GM12878 (cell line): ENCODE results near the gene ZDHHC7. TPM values are rescaled to one million over a fixed set of nuclear protein-coding genes. Genes with fewer than 3 reads are reported as not detected.

Experiments used
- ATAC-seq: fragments of 200-7000 bp; cut with Tn5 transposase; 3 replicates; pipeline ENCODE4 v1.9.1; 2020; ENCODE audit warnings: mild to moderate bottlenecking, moderate library complexity
- BruUV-seq: library from RNA; stranded (reverse); fragments of 400-500 nt; replicated peaks from 2 replicates; lab custom pipeline; 2021; lab: Mats Ljungman, UMichigan
- CTCF ChIA-PET: fragments of 300-600 bp; sonication (Branson Sonifier 250); formaldehyde crosslinking; extraction: SDS; loops from one replicate; lab custom pipeline; 2021; ENCODE audit warnings: inconsistent platforms; lab: Yijun Ruan, JAX
- POLR2A ChIA-PET: fragments of 350-600 bp; formaldehyde crosslinking; extraction: SDS; loops from one replicate; lab custom pipeline; 2021; ENCODE audit warnings: inconsistent platforms; lab: Charles Lee
- RAD21 ChIA-PET: fragments of 300-600 bp; sonication (Branson Sonifier 250); formaldehyde crosslinking; loops from one replicate; lab custom pipeline; 2023; ENCODE audit warnings: antibody characterized with exemption; ENCODE audit not compliant: unreplicated experiment; lab: Charles Lee
- SMC1A ChIA-PET: fragments of 300-600 bp; sonication (Branson Sonifier 250); formaldehyde crosslinking; loops from one replicate; lab custom pipeline; 2023; ENCODE audit not compliant: unreplicated experiment, uncharacterized antibody; lab: Charles Lee
- DNase-seq: peaks from one replicate; pipeline ENCODE4 v3.0.0-alpha.2; 2011; ENCODE audit warnings: low read depth, low spot score
- FAIRE-seq: peaks from 3 replicates; lab custom pipeline; 2011; peaks lifted over from hg19 to GRCh38; lab: Jason Lieb, UNC
- H2AFZ ChIP-seq: 2 replicates; pipeline ENCODE4 v1.6.0; 2011; ENCODE audit warnings: low read depth, low read length, control low read depth; ENCODE audit not compliant: control insufficient read depth
- H3K27ac ChIP-seq: 2 replicates; pipeline ENCODE4 v1.5.1; 2011; ENCODE audit warnings: control low read depth; ENCODE audit not compliant: control insufficient read depth, insufficient read depth
- H3K27me3 ChIP-seq, 2 experiments: replicated peaks in 1 of 2; 2 replicates each; pipeline versions ENCODE4 v1.6.0 to v1.6.1; 2011; ENCODE audit warnings: low read length in 1 of 2; ENCODE audit not compliant: control insufficient read depth in 2 of 2, insufficient read depth in 2 of 2
- H3K36me3 ChIP-seq, 2 experiments: 2 replicates each; pipeline ENCODE4 v1.5.1; 2011; ENCODE audit warnings: low read length in 1 of 2; ENCODE audit not compliant: control insufficient read depth in 2 of 2, insufficient read depth in 2 of 2
- H3K4me1 ChIP-seq: 2 replicates; pipeline ENCODE4 v1.6.1; 2011; ENCODE audit warnings: mild to moderate bottlenecking, low read length, moderate library complexity, mixed read lengths; ENCODE audit not compliant: control insufficient read depth, insufficient read depth
- H3K4me2 ChIP-seq: 2 replicates; pipeline ENCODE4 v1.6.0; 2011; ENCODE audit warnings: control low read depth; ENCODE audit not compliant: control insufficient read depth, insufficient read depth
- H3K4me3 ChIP-seq: fragments of 200-600 bp; sonication (generic); 2 replicates; pipeline ENCODE4 v1.5.1; 2016
- H3K79me2 ChIP-seq: 2 replicates; pipeline ENCODE4 v1.6.0; 2011; ENCODE audit warnings: low read length; ENCODE audit not compliant: control insufficient read depth, insufficient read depth
- H3K9ac ChIP-seq: 2 replicates; pipeline ENCODE4 v1.8.0; 2011; ENCODE audit warnings: low read length, control low read depth, mixed read lengths; ENCODE audit not compliant: control insufficient read depth, insufficient read depth
- H3K9me3 ChIP-seq: replicated peaks from 3 replicates; pipeline ENCODE4 v1.5.1; 2011; ENCODE audit warnings: mild to moderate bottlenecking, low read length; ENCODE audit not compliant: control insufficient read depth, insufficient read depth
- H4K20me1 ChIP-seq: 2 replicates; pipeline ENCODE4 v1.6.0; 2011; ENCODE audit not compliant: control insufficient read depth, insufficient read depth
- ASH2L ChIP-seq: fragments of 300-600, 200-600 bp; sonication (generic); IDR thresholded peaks from 2 replicates; pipeline ENCODE4 v1.6.1; 2017; ENCODE audit warnings: low read depth, mild to moderate bottlenecking, borderline replicate concordance
- BCL11A ChIP-seq: IDR thresholded peaks from 2 replicates; pipeline ENCODE4 v1.6.1; 2011; ENCODE audit warnings: low read depth, low read length
- CBFB ChIP-seq: IDR thresholded peaks from 2 replicates; pipeline ENCODE4 v1.6.1; 2016; ENCODE audit warnings: antibody characterized with exemption, low read depth
- CEBPZ ChIP-seq: fragments of 150-350 bp; IDR thresholded peaks from 2 replicates; pipeline ENCODE4 v1.6.1; 2016; ENCODE audit warnings: low read depth, low read length
- JUNB ChIP-seq: IDR thresholded peaks from 2 replicates; pipeline ENCODE4 v1.6.1; 2016; ENCODE audit warnings: antibody characterized with exemption, mild to moderate bottlenecking
- NFYB ChIP-seq: IDR thresholded peaks from 2 replicates; pipeline ENCODE4 v1.6.1; 2011; ENCODE audit warnings: low read depth, mild to moderate bottlenecking, low read length, improper control_type of control experiment, moderate library complexity; ENCODE audit not compliant: insufficient read depth
- NR2F1 ChIP-seq: fragments of 450-650 bp; conservative IDR thresholded peaks from 2 replicates; pipeline ENCODE4 v1.6.1; 2017; ENCODE audit warnings: mild to moderate bottlenecking
- SMARCA5 ChIP-seq: fragments of 450-650 bp; IDR thresholded peaks from 2 replicates; pipeline ENCODE4 v1.6.1; 2017; ENCODE audit warnings: mild to moderate bottlenecking
- ZBTB33 ChIP-seq: fragments of 450-650 bp; IDR thresholded peaks from 2 replicates; pipeline ENCODE4 v1.6.1; 2017; ENCODE audit warnings: mild to moderate bottlenecking
- ZBTB40 ChIP-seq: fragments of 450-650 bp; IDR thresholded peaks from 2 replicates; pipeline ENCODE4 v1.6.1; 2016; ENCODE audit warnings: mild to moderate bottlenecking, moderate library complexity, borderline replicate concordance
- WGBS: methylation state at CpG from one replicate; pipeline ENCODE4 v1.1.6; 2016; ENCODE audit warnings: low lambda C conversion rate; ENCODE audit not compliant: insufficient replicate concordance, insufficient coverage; ENCODE audit errors: missing lambda C conversion rate; 5-methylcytosine and 5-hydroxymethylcytosine counted together
- in situ Hi-C: fragments of 300-500 bp; cut with MboI; formaldehyde crosslinking; loops from 9 replicates; pipeline ENCODE4 v1.14.3; 2018; ENCODE audit warnings: mixed read lengths
- intact Hi-C: fragments of 100-400 bp; cut with micrococcal nuclease; formaldehyde crosslinking; loops from one replicate; pipeline ENCODE4 v1.14.2; 2022; ENCODE audit not compliant: unreplicated experiment
- polyA plus RNA-seq, 11 experiments: library from polyadenylated mRNA; depleted of rRNA in 4 of 11; unstranded in 6 of 11; stranded (reverse) in 5 of 11; fragments of >200 nt; fragmentation: Nextera tagmentation in 4 of 11; fragmentation: Illumina TruSeq in 1 of 11; extraction: Ambion mirVana in 4 of 11; extraction: Trizol in 1 of 11; gene quantifications; 1 replicate in 1 of 11; 2 replicates in 10 of 11; pipeline versions ENCODE4 v1.2.1 to v1.2.3, GENCODE V29; 2011 to 2016; ENCODE audit warnings: inconsistent platforms in 2 of 11, missing spikeins in 2 of 11, low read depth in 1 of 11
- total RNA-seq, 4 experiments: library from RNA; depleted of rRNA in 3 of 4; stranded (reverse); fragments of >200 nt in 3 of 4; fragmentation: Illumina TruSeq in 1 of 4; extraction: Trizol in 1 of 4; gene quantifications; 2 replicates each; pipeline versions ENCODE4 v1.2.1 to v1.2.3, GENCODE V29; 2013 to 2021

The ZDHHC7 gene
- total and polyA plus RNA-seq, 10 of the 15 experiments (the other 5 are each of a cell fraction or from before 2014, with no cell fraction given): 0.87 to 26.0 (median 20.0) TPM

GRCh38 chr16:84941921-84942320 lies 69.4 kb downstream of the ZDHHC7 start (continued):
- no peak for TF ChIP-seq ZBTB40

- Histone ChIP-seq H3K27me3 (no peaks in the 10 kb centered on the region), H3K4me3 (no peak overlapping the region), H3K9me3 (no peaks in the 10 kb centered on the region; the same call in 2 of the 3 replicates), H3K9ac (no peak overlapping the region), H2AFZ (no peak overlapping the region), H3K79me2 (no peaks in the 10 kb centered on the region), H3K4me2 (no peak overlapping the region), H4K20me1 (no peaks in the 10 kb centered on the region), H3K4me1 (no peaks in the 10 kb centered on the region), H3K27ac (no peak overlapping the region), H3K36me3 (no peaks in the 10 kb centered on the region)
- BruUV-seq: no TSS peak
- SMC1A ChIA-PET: no interaction called here
- FAIRE-seq (no peak), DNase-seq (no peak), ATAC-seq (no peak)
- 51% methylated on average over 40 of the region's 41 CpGs for WGBS
- intact Hi-C loops (no loop called here), in situ Hi-C loops (no loop called here)
- CTCF ChIA-PET: no interaction called here
- RAD21 ChIA-PET: interaction anchor here (1.1 kb wide), 1 partner anchor 28 kb away, joined by 3 read pairs; no protein-coding TSS in a partner anchor
- POLR2A ChIA-PET: no interaction called here
- TF ChIP-seq ZBTB33 (no peak), JUNB (no peak), NR2F1 (no peak), CEBPZ (no peak), CBFB (no peak), SMARCA5 (no peak), ASH2L (no peak), NFYB (no peak), BCL11A (no peak)
These were observed 70.4 kb downstream of the ZDHHC7 start for GRCh38 chr16:84940670-84941551.
